HepG2 (cell line): ENCODE measurements around the gene TMEM63C. TPM values are rescaled to one million over a fixed set of nuclear protein-coding genes. Genes with fewer than 3 reads are reported as not detected.
A peak's percentile ranks its signal among the peaks of the same experiment; 100 is the strongest.

Experiments used
- BHLHE40 ChIP-seq: IDR thresholded peaks from 2 replicates; pipeline ENCODE4 v1.6.1; 2011; ENCODE audit warnings: low read length, improper control_type of control experiment
- CC2D1A ChIP-seq: sonication (generic); formaldehyde crosslinking; IDR thresholded peaks from 2 replicates; pipeline ENCODE4 v1.8.1; 2023; ENCODE audit warnings: mild to moderate bottlenecking, missing genetic modification reagents
- GLI4 ChIP-seq: sonication (generic); formaldehyde crosslinking; IDR thresholded peaks from 2 replicates; pipeline ENCODE4 v1.5.1; 2020; ENCODE audit warnings: missing genetic modification reagents, mild to moderate bottlenecking, moderate library complexity, borderline replicate concordance
- GPBP1L1 ChIP-seq: sonication (generic); formaldehyde crosslinking; IDR thresholded peaks from 2 replicates; pipeline ENCODE4 v1.5.0; 2020; ENCODE audit warnings: mild to moderate bottlenecking, missing genetic modification reagents
- HOXA3 ChIP-seq: sonication (generic); formaldehyde crosslinking; IDR thresholded peaks from 2 replicates; pipeline ENCODE4 v1.5.0; 2020; ENCODE audit warnings: missing genetic modification reagents
- HOXA5 ChIP-seq: sonication (generic); formaldehyde crosslinking; IDR thresholded peaks from 2 replicates; pipeline ENCODE4 v1.4.0; 2020; ENCODE audit warnings: missing genetic modification reagents
- PAF1 ChIP-seq: IDR thresholded peaks from 2 replicates; pipeline ENCODE4 v1.6.1; 2016; ENCODE audit warnings: missing genetic modification reagents, missing compliant biosample characterization
- PRPF4 ChIP-seq: fragments of 200-400 bp; formaldehyde crosslinking; IDR thresholded peaks from 2 replicates; pipeline ENCODE4 v1.6.1; 2016; ENCODE audit warnings: low read length, low read depth; ENCODE audit not compliant: poor library complexity, severe bottlenecking
- RORA ChIP-seq: sonication (generic); formaldehyde crosslinking; IDR thresholded peaks from 2 replicates; pipeline ENCODE4 v1.5.0; 2020; ENCODE audit warnings: mild to moderate bottlenecking, missing genetic modification reagents, moderate library complexity
- SAP130 ChIP-seq: IDR thresholded peaks from 2 replicates; pipeline ENCODE4 v1.6.1; 2016; ENCODE audit warnings: low read depth
- SP5 ChIP-seq: IDR thresholded peaks from 2 replicates; pipeline ENCODE4 v1.6.1; 2016; ENCODE audit warnings: low read depth, borderline replicate concordance
- TFDP2 ChIP-seq: sonication (generic); formaldehyde crosslinking; IDR thresholded peaks from 2 replicates; pipeline ENCODE4 v1.4.0; 2020; ENCODE audit warnings: missing genetic modification reagents
- ZBTB1 ChIP-seq: sonication (generic); formaldehyde crosslinking; IDR thresholded peaks from 2 replicates; pipeline ENCODE4 v1.4.0; 2020; ENCODE audit warnings: missing genetic modification reagents, borderline replicate concordance
- ZFP36L2 ChIP-seq: sonication (generic); formaldehyde crosslinking; IDR thresholded peaks from 2 replicates; pipeline ENCODE4 v1.4.0; 2020; ENCODE audit warnings: missing genetic modification reagents
- ZNF224 ChIP-seq: sonication (generic); formaldehyde crosslinking; IDR thresholded peaks from 2 replicates; pipeline ENCODE4 v1.5.0; 2020; ENCODE audit warnings: mild to moderate bottlenecking, missing genetic modification reagents
- ZNF275 ChIP-seq: sonication (generic); formaldehyde crosslinking; IDR thresholded peaks from 2 replicates; pipeline ENCODE4 v1.8.0; 2022; ENCODE audit warnings: missing genetic modification reagents, mild to moderate bottlenecking, inconsistent platforms, borderline replicate concordance
- ZNF280D ChIP-seq: sonication (generic); formaldehyde crosslinking; IDR thresholded peaks from 2 replicates; pipeline ENCODE4 v1.5.1; 2020; ENCODE audit warnings: mild to moderate bottlenecking, missing genetic modification reagents
- ZNF614 ChIP-seq: IDR thresholded peaks from 2 replicates; pipeline ENCODE4 v1.6.1; 2018; ENCODE audit warnings: missing biosample characterization, missing genetic modification reagents, inconsistent platforms, borderline replicate concordance
- ZNF660 ChIP-seq: sonication (generic); formaldehyde crosslinking; IDR thresholded peaks from 2 replicates; pipeline ENCODE4 v1.5.1; 2020; ENCODE audit warnings: mild to moderate bottlenecking, low read depth, missing genetic modification reagents, borderline replicate concordance
- ZNF670 ChIP-seq: sonication (generic); formaldehyde crosslinking; IDR thresholded peaks from 2 replicates; pipeline ENCODE4 v1.8.0; 2022; ENCODE audit warnings: mild to moderate bottlenecking, missing genetic modification reagents, borderline replicate concordance
- ZSCAN30 ChIP-seq: sonication (generic); formaldehyde crosslinking; IDR thresholded peaks from 2 replicates; pipeline ENCODE4 v1.5.0; 2020; ENCODE audit warnings: mild to moderate bottlenecking, missing genetic modification reagents
- polyA plus RNA-seq, 8 experiments: library from polyadenylated mRNA; depleted of rRNA in 3 of 8; stranded (reverse) in 7 of 8; unstranded in 1 of 8; fragments of >200 nt; fragmentation: Illumina TruSeq in 4 of 8; extraction: Trizol in 4 of 8; gene quantifications; 2 replicates each; pipeline versions ENCODE4 v1.2.1 to v1.2.3, GENCODE V29; 2011 to 2016; ENCODE audit warnings: low read depth in 4 of 8, missing spikeins in 1 of 8, mixed read lengths in 1 of 8; ENCODE audit not compliant: insufficient read depth in 1 of 8
- total RNA-seq, 5 experiments: library from RNA; depleted of rRNA; stranded (reverse); fragments of >200 nt; fragmentation: Illumina TruSeq; extraction: Trizol; gene quantifications; 2 replicates each; pipeline ENCODE4 v1.2.3, GENCODE V29; 2016; ENCODE audit warnings: low read depth in 1 of 5
- TF ChIP-seq, protein P1 (sequence below): conservative IDR thresholded peaks from 2 replicates; pipeline ENCODE4 v1.6.1; 2018; ENCODE audit warnings: missing genetic modification reagents

The TMEM63C gene
- total and polyA plus RNA-seq, 2 of the 13 experiments (the other 11 are each of a cell fraction or from before 2014, with no cell fraction given) = 0.17 to 0.27 TPM

GRCh38 chr14:77208291-77208978, 26.8 kb downstream of the TMEM63C start (continued):
- TF ChIP-seq ZNF280D (CRISPR knock-in tag) (no peak; the same call in 1 of the 2 replicates), ZNF614 (CRISPR knock-in tag) (no peak), GPBP1L1 (CRISPR knock-in tag) (no peak), ZNF670 (CRISPR knock-in tag) (no peak), PAF1 (CRISPR knock-in tag) (no peak), RORA (CRISPR knock-in tag) (no peak), PRPF4 (no peak), ZBTB1 (CRISPR knock-in tag) (peak; percentile 82; the same call in 1 of the 2 replicates), ZFP36L2 (CRISPR knock-in tag) (no peak; the same call in 1 of the 2 replicates), TFDP2 (CRISPR knock-in tag) (no peak; the same call in 1 of the 2 replicates), SAP130 (CRISPR knock-in tag) (peak; percentile 74), HOXA3 (CRISPR knock-in tag) (peak; percentile 60), GLI4 (CRISPR knock-in tag) (no peak), HOXA5 (CRISPR knock-in tag) (peak; percentile 98), ZNF660 (CRISPR knock-in tag) (0 out of 2 replicates have a peak, but pooled peaks have one; percentile 69), ZSCAN30 (CRISPR knock-in tag) (0 out of 2 replicates have a peak, but pooled peaks have one; percentile 46), CC2D1A (no peak), BHLHE40 (no peak), SP5 (CRISPR knock-in tag) (0 out of 2 replicates have a peak, but pooled peaks have one; percentile 25), ZNF275 (CRISPR knock-in tag) (no peak), ZNF224 (CRISPR knock-in tag) (no peak)
- TF ChIP-seq, protein P1, sequence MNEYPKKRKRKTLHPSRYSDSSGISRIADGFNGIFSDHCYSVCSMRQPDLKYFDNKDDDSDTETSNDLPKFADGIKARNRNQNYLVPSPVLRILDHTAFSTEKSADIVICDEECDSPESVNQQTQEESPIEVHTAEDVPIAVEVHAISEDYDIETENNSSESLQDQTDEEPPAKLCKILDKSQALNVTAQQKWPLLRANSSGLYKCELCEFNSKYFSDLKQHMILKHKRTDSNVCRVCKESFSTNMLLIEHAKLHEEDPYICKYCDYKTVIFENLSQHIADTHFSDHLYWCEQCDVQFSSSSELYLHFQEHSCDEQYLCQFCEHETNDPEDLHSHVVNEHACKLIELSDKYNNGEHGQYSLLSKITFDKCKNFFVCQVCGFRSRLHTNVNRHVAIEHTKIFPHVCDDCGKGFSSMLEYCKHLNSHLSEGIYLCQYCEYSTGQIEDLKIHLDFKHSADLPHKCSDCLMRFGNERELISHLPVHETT (CRISPR knock-in tag) = no peak; the same call in 1 of the 2 replicates
